Esophagus muscularis mucosa (tissue), 4 donors: ENCODE data around the gene CAPZB. TPM values are rescaled to one million over a fixed set of nuclear protein-coding genes. Genes with fewer than 3 reads are reported as not detected.

ENCODE experiments used
- DNase-seq: peaks from one replicate; pipeline ENCODE4 v3.0.0-alpha.2; 2017; ENCODE audit errors: extremely low spot score
- H3K27ac ChIP-seq, 4 donors: fragments of 200-600 bp; sonication (generic); replicated peaks in 1 of 4; 1 replicate in 3 of 4; 2 replicates in 1 of 4; pipeline ENCODE4 v1.5.1; 2016 to 2019; ENCODE audit warnings: mild to moderate bottlenecking in 1 of 4
- H3K27me3 ChIP-seq, 4 donors: fragments of 200-600 bp; sonication (generic); one replicate each; pipeline versions ENCODE4 v1.5.1 to v1.6.0; 2016 to 2019
- H3K36me3 ChIP-seq, 4 donors: fragments of 200-600 bp; sonication (generic); one replicate each; pipeline ENCODE4 v1.5.1; 2016 to 2019
- H3K4me1 ChIP-seq, 4 donors: fragments of 200-600 bp; sonication (generic); one replicate each; pipeline ENCODE4 v1.5.1; 2016 to 2019
- H3K4me3 ChIP-seq, 4 donors: fragments of 200-600 bp; sonication (generic); 1 replicate in 2 of 4; 2 replicates in 2 of 4; pipeline ENCODE4 v1.5.1; 2016 to 2019; ENCODE audit warnings: mild to moderate bottlenecking in 4 of 4, moderate library complexity in 1 of 4
- H3K9me3 ChIP-seq, 4 donors: fragments of 200-600 bp; sonication (generic); 1 replicate in 3 of 4; 2 replicates in 1 of 4; pipeline ENCODE4 v1.5.1; 2016 to 2019
- CTCF ChIP-seq, 3 experiments: fragments of 200-600 bp in 2 of 3; fragments of 450-650 bp in 1 of 3; sonication (generic) in 2 of 3; IDR thresholded peaks; one replicate each; pipeline ENCODE4 v1.5.1; 2017 to 2019; ENCODE audit warnings: antibody characterized with exemption in 3 of 3, mild to moderate bottlenecking in 2 of 3, moderate library complexity in 1 of 3
- EP300 ChIP-seq: sonication (generic); formaldehyde crosslinking; IDR thresholded peaks from one replicate; pipeline ENCODE4 v1.6.1; 2017; ENCODE audit warnings: antibody characterized with exemption
- POLR2A ChIP-seq: fragments of 450-650 bp; IDR thresholded peaks from one replicate; pipeline ENCODE4 v1.6.1; 2017; ENCODE audit warnings: antibody characterized with exemption, moderate library complexity, mild to moderate bottlenecking, low read depth
- POLR2AphosphoS5 ChIP-seq, 2 donors: sonication (generic); formaldehyde crosslinking; IDR thresholded peaks; one replicate each; pipeline ENCODE4 v1.6.1; 2017; ENCODE audit warnings: antibody characterized with exemption in 2 of 2
- WGBS: methylation state at CpG from one replicate; pipeline ENCODE4 v1.1.5; 2018; 5-methylcytosine and 5-hydroxymethylcytosine counted together
- intact Hi-C: fragments of 100-400 bp; cut with DNase I; formaldehyde crosslinking; loops from one replicate; pipeline ENCODE4 v1.15.1; 2023
- total RNA-seq, 4 donors: library from RNA; depleted of rRNA; stranded (reverse); fragments of >200 nt; gene quantifications; one replicate each; pipeline versions ENCODE4 v1.1.0 to v1.2.1, GENCODE V29; 2016

The CAPZB gene
- total RNA-seq, 4 donors from 2014 or later = 186 to 261 (median 203) TPM

- peaks cover 0 to 3% (median 1%) of the 10 kb centered on the region in 4 donors for H3K36me3 ChIP-seq
- TF ChIP-seq POLR2AphosphoS5 (IDR thresholded peaks at IDR 0.05) = peak in 1 of 2 donors; percentile 20
- no peak for TF ChIP-seq POLR2A
- peak overlapping the region; percentile 40 to 71 (median 62) for H3K27ac ChIP-seq
- intact Hi-C loops = no loop called here
- H3K4me1 ChIP-seq = peaks cover 84 to 96% (median 94%) of the 10 kb centered on the region in 4 donors
- 53% methylated on average over 10 of the region's 10 CpGs for WGBS
- H3K4me3 ChIP-seq = no peak overlapping the region
- H3K9me3 ChIP-seq = no peaks in the 10 kb centered on the region
- H3K27me3 ChIP-seq = no peaks in the 10 kb centered on the region
- no peak for DNase-seq
Observed at GRCh38 chr1:19462781-19463503, 22.4 kb downstream of the CAPZB start.

- H3K27ac ChIP-seq = peak overlapping the region in 2 of 4 donors; percentile 53 to 97
- H3K9me3 ChIP-seq = no peaks in the 10 kb centered on the region
- intact Hi-C loops = no loop called here
- no peaks in the 10 kb centered on the region for H3K27me3 ChIP-seq
- peaks cover 84 to 96% (median 94%) of the 10 kb centered on the region in 4 donors for H3K4me1 ChIP-seq
- WGBS = 89% methylated on average over 3 of the region's 6 CpGs
- no peak for TF ChIP-seq CTCF (IDR thresholded peaks at IDR 0.05)
- TF ChIP-seq EP300 = no peak
- no peak for TF ChIP-seq POLR2A
- TF ChIP-seq POLR2AphosphoS5 (IDR thresholded peaks at IDR 0.05) = no peak
- H3K36me3 ChIP-seq = peaks cover 0 to 3% (median 1%) of the 10 kb centered on the region in 4 donors
- DNase-seq = no peak
- H3K4me3 ChIP-seq = no peak overlapping the region
Observed at GRCh38 chr1:19461220-19461554, 24.2 kb downstream of the CAPZB start.

DNA sequence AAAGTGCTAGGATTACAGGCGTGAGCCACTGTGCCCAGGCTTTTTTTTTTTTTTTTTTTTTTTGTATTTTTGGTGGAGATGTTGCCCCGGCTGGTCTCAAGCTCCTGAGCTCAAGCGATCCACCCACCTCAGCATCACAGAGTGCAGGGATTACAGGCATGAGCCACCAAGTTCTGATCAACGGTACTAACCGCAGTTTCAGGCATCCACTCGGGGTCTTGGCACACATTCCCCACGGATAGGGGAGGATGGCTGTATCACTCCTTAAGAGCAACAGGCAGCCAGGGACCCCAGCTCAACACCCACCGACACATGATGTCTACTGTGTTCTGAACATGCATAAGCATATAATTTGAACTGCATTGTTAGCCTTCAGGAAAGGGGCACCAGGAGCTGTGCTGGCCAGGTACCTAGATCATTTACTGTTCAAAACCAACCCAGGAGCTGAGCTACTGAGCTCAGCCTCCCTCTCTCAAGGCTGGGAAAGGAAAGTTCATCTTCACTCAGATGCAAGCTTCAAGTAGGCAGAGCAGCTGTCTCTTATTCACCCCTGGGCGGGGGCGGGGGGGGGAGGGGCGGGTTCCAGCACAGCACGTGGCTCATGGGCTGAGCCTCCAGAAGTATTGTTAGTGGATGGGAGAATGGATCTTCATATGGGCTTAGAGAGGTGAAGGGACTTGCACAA lies 24.7 kb downstream of the CAPZB start:
- intact Hi-C loops = no loop called here
- 83% methylated on average over 9 of the region's 12 CpGs for WGBS
- H3K4me1 ChIP-seq = peaks cover 84 to 96% (median 94%) of the 10 kb centered on the region in 4 donors
- no peaks in the 10 kb centered on the region for H3K9me3 ChIP-seq
- no peak for DNase-seq
- H3K36me3 ChIP-seq = peaks cover 0 to 3% (median 1%) of the 10 kb centered on the region in 4 donors
- TF ChIP-seq EP300 = no peak
- no peak for TF ChIP-seq CTCF (IDR thresholded peaks at IDR 0.05)
- TF ChIP-seq POLR2AphosphoS5 (IDR thresholded peaks at IDR 0.05) = no peak
- no peak for TF ChIP-seq POLR2A
- H3K27me3 ChIP-seq = no peaks in the 10 kb centered on the region
- H3K4me3 ChIP-seq = no peak overlapping the region
- H3K27ac ChIP-seq = peak overlapping the region in 2 of 4 donors; percentile 53 to 97

- Histone ChIP-seq H3K27me3 (no peaks in the 10 kb centered on the region), H3K4me1 (peaks cover 89 to 99% (median 98%) of the 10 kb centered on the region in 4 donors), H3K4me3 (no peak overlapping the region), H3K36me3 (peaks cover 0 to 3% (median 1%) of the 10 kb centered on the region in 4 donors), H3K27ac (peak overlapping the region; percentile 88 to 97 (median 92)), H3K9me3 (no peaks in the 10 kb centered on the region)
- TF ChIP-seq CTCF (IDR thresholded peaks at IDR 0.05) = no peak
- no peak for TF ChIP-seq POLR2A
- TF ChIP-seq POLR2AphosphoS5 (IDR thresholded peaks at IDR 0.05) = no peak
- TF ChIP-seq EP300 = no peak
- DNase-seq = no peak
- WGBS = 34% methylated on average over 6 of the region's 6 CpGs
- intact Hi-C loops = no loop called here
Observed at GRCh38 chr1:19458815-19459417, 26.4 kb downstream of the CAPZB start.

GRCh38 chr1:19457607-19458006 lies 27.7 kb downstream of the CAPZB start:
- Histone ChIP-seq H3K4me1 (peaks cover 91 to 99% (median 98%) of the 10 kb centered on the region in 4 donors), H3K27me3 (no peaks in the 10 kb centered on the region), H3K27ac (peak overlapping the region; percentile 88 to 97 (median 92)), H3K9me3 (no peaks in the 10 kb centered on the region), H3K36me3 (peaks cover 0 to 3% (median 1%) of the 10 kb centered on the region in 4 donors), H3K4me3 (no peak overlapping the region)
- intact Hi-C loops = no loop called here
- WGBS = 40% methylated on average over 8 of the region's 8 CpGs
- TF ChIP-seq POLR2AphosphoS5 (IDR thresholded peaks at IDR 0.05) = no peak
- no peak for TF ChIP-seq POLR2A
- no peak for TF ChIP-seq EP300
- TF ChIP-seq CTCF (IDR thresholded peaks at IDR 0.05) = no peak
- DNase-seq = no peak
